SK-N-SH treated with all-trans-retinoic acid at 6 μM for 48 hours (cell line): ENCODE results near the gene PI16.

Source experiments
- ATAC-seq: fragments of 200-7000 bp; cut with Tn5 transposase; 3 replicates; pipeline ENCODE4 v1.9.1; 2020; ENCODE audit warnings: mild to moderate bottlenecking, moderate library complexity
- ARNTL ChIP-seq: fragments of 450-650 bp; formaldehyde crosslinking; IDR thresholded peaks from 2 replicates; pipeline ENCODE4 v1.5.0; 2020; ENCODE audit warnings: low read depth, mild to moderate bottlenecking, moderate library complexity, borderline replicate concordance
- BACH2 ChIP-seq: fragments of 250-450 bp; sonication (Bioruptor Pico); IDR thresholded peaks from 2 replicates; pipeline ENCODE4 v1.9.0; 2021; ENCODE audit warnings: mild to moderate bottlenecking, borderline replicate concordance
- CSDC2 ChIP-seq: fragments of 250-450 bp; sonication (Bioruptor Pico); IDR thresholded peaks from 2 replicates; pipeline ENCODE4 v1.5.0; 2020; ENCODE audit warnings: mild to moderate bottlenecking, moderate library complexity
- ESRRG ChIP-seq: fragments of 250-450 bp; sonication (Bioruptor Pico); IDR thresholded peaks from 2 replicates; pipeline ENCODE4 v1.6.1; 2021; ENCODE audit warnings: mild to moderate bottlenecking
- ISL1 ChIP-seq: fragments of 250-450 bp; sonication (Bioruptor Pico); IDR thresholded peaks from 2 replicates; pipeline ENCODE4 v2.1.2; 2022; ENCODE audit warnings: mild to moderate bottlenecking, moderate library complexity
- OSR1 ChIP-seq: fragments of 250-450 bp; sonication (Bioruptor Pico); IDR thresholded peaks from 2 replicates; pipeline ENCODE4 v1.8.0; 2022; ENCODE audit warnings: moderate library complexity, mild to moderate bottlenecking, inconsistent platforms
- POU6F1 ChIP-seq: fragments of 250-450 bp; sonication (Bioruptor Pico); IDR thresholded peaks from 2 replicates; pipeline ENCODE4 v1.8.0; 2021; ENCODE audit warnings: low read depth, mild to moderate bottlenecking, moderate library complexity, borderline replicate concordance
- PPARA ChIP-seq: fragments of 250-450 bp; sonication (Bioruptor Pico); IDR thresholded peaks from 2 replicates; pipeline ENCODE4 v1.5.0; 2020; ENCODE audit warnings: mild to moderate bottlenecking, borderline replicate concordance
- RARB ChIP-seq: fragments of 250-450 bp; sonication (Bioruptor Pico); IDR thresholded peaks from 2 replicates; pipeline ENCODE4 v1.8.0; 2021; ENCODE audit warnings: mild to moderate bottlenecking, moderate library complexity
- SNAI2 ChIP-seq: fragments of 250-450 bp; sonication (Bioruptor Pico); IDR thresholded peaks from 2 replicates; pipeline ENCODE4 v1.5.0; 2020; ENCODE audit warnings: mild to moderate bottlenecking, moderate library complexity
- TOX ChIP-seq: fragments of 250-450 bp; sonication (Bioruptor Pico); IDR thresholded peaks from 2 replicates; pipeline ENCODE4 v1.8.0; 2021; ENCODE audit warnings: mild to moderate bottlenecking, moderate library complexity, borderline replicate concordance
- ZC3H10 ChIP-seq: fragments of 250-450 bp; sonication (Bioruptor Pico); IDR thresholded peaks from 2 replicates; pipeline ENCODE4 v1.5.1; 2021; ENCODE audit warnings: mild to moderate bottlenecking, moderate library complexity
- ZFP3 ChIP-seq: fragments of 250-450 bp; sonication (Bioruptor Pico); IDR thresholded peaks from 2 replicates; pipeline ENCODE4 v1.5.0; 2020; ENCODE audit warnings: mild to moderate bottlenecking, moderate library complexity
- ZFP30 ChIP-seq: fragments of 450-650 bp; formaldehyde crosslinking; IDR thresholded peaks from 2 replicates; pipeline ENCODE4 v1.5.0; 2022; ENCODE audit warnings: mild to moderate bottlenecking, moderate library complexity
- ZNF565 ChIP-seq: fragments of 450-650 bp; formaldehyde crosslinking; conservative IDR thresholded peaks from 2 replicates; pipeline ENCODE4 v1.5.0; 2020; ENCODE audit warnings: low read depth, mild to moderate bottlenecking, moderate library complexity
- ZNF70 ChIP-seq: fragments of 450-650 bp; formaldehyde crosslinking; IDR thresholded peaks from 2 replicates; pipeline ENCODE4 v1.5.0; 2020; ENCODE audit warnings: mild to moderate bottlenecking, moderate library complexity
- ZNF8 ChIP-seq: fragments of 450-650 bp; formaldehyde crosslinking; IDR thresholded peaks from 2 replicates; pipeline ENCODE4 v1.5.0; 2020; ENCODE audit warnings: mild to moderate bottlenecking, moderate library complexity
- TF ChIP-seq, protein P1 (sequence below): fragments of 250-450 bp; sonication (Bioruptor Pico); IDR thresholded peaks from 2 replicates; pipeline ENCODE4 v1.8.0; 2020; ENCODE audit warnings: mild to moderate bottlenecking, moderate library complexity, borderline replicate concordance
- TF ChIP-seq, protein P2 (sequence below): fragments of 250-450 bp; sonication (Bioruptor Pico); IDR thresholded peaks from 2 replicates; pipeline ENCODE4 v1.5.1; 2020; ENCODE audit warnings: low read depth, mild to moderate bottlenecking, moderate library complexity
- TF ChIP-seq, protein P3 (sequence below): fragments of 250-450 bp; sonication (Bioruptor Pico); IDR thresholded peaks from 2 replicates; pipeline ENCODE4 v1.5.1; 2021; ENCODE audit warnings: mild to moderate bottlenecking, moderate library complexity
- TF ChIP-seq, protein P4 (sequence below): fragments of 250-450 bp; sonication (Bioruptor Pico); IDR thresholded peaks from 2 replicates; pipeline ENCODE4 v1.5.0; 2020; ENCODE audit warnings: mild to moderate bottlenecking, moderate library complexity

The PI16 gene

GRCh38 chr6:36971921-36972673 lies 17.6 kb downstream of the PI16 start (continued):
- TF ChIP-seq, protein P1, sequence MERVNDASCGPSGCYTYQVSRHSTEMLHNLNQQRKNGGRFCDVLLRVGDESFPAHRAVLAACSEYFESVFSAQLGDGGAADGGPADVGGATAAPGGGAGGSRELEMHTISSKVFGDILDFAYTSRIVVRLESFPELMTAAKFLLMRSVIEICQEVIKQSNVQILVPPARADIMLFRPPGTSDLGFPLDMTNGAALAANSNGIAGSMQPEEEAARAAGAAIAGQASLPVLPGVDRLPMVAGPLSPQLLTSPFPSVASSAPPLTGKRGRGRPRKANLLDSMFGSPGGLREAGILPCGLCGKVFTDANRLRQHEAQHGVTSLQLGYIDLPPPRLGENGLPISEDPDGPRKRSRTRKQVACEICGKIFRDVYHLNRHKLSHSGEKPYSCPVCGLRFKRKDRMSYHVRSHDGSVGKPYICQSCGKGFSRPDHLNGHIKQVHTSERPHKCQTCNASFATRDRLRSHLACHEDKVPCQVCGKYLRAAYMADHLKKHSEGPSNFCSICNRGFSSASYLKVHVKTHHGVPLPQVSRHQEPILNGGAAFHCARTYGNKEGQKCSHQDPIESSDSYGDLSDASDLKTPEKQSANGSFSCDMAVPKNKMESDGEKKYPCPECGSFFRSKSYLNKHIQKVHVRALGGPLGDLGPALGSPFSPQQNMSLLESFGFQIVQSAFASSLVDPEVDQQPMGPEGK (CRISPR knock-in tag) = no peak
- TF ChIP-seq TOX (CRISPR knock-in tag) (no peak), ZC3H10 (no peak), OSR1 (CRISPR knock-in tag) (no peak), SNAI2 (CRISPR knock-in tag) (no peak)

GRCh38 chr6:36973190-36973589 lies 18.7 kb downstream of the PI16 start:
- no peak for ATAC-seq
- TF ChIP-seq SNAI2 (CRISPR knock-in tag) = no peak
- TF ChIP-seq ZC3H10 = no peak
- TF ChIP-seq ZNF8 (CRISPR knock-in tag) = no peak
- TF ChIP-seq TOX (CRISPR knock-in tag) = no peak
- TF ChIP-seq ZFP30 (CRISPR knock-in tag) = no peak
- TF ChIP-seq POU6F1 (CRISPR knock-in tag) = no peak
- no peak for TF ChIP-seq PPARA (CRISPR knock-in tag)
- TF ChIP-seq, protein P2, sequence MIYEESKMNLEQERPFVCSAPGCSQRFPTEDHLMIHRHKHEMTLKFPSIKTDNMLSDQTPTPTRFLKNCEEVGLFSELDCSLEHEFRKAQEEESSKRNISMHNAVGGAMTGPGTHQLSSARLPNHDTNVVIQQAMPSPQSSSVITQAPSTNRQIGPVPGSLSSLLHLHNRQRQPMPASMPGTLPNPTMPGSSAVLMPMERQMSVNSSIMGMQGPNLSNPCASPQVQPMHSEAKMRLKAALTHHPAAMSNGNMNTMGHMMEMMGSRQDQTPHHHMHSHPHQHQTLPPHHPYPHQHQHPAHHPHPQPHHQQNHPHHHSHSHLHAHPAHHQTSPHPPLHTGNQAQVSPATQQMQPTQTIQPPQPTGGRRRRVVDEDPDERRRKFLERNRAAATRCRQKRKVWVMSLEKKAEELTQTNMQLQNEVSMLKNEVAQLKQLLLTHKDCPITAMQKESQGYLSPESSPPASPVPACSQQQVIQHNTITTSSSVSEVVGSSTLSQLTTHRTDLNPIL (CRISPR knock-in tag) = no peak
- no peak for TF ChIP-seq ZNF70
- TF ChIP-seq CSDC2 (CRISPR knock-in tag) = no peak
- TF ChIP-seq, protein P3, sequence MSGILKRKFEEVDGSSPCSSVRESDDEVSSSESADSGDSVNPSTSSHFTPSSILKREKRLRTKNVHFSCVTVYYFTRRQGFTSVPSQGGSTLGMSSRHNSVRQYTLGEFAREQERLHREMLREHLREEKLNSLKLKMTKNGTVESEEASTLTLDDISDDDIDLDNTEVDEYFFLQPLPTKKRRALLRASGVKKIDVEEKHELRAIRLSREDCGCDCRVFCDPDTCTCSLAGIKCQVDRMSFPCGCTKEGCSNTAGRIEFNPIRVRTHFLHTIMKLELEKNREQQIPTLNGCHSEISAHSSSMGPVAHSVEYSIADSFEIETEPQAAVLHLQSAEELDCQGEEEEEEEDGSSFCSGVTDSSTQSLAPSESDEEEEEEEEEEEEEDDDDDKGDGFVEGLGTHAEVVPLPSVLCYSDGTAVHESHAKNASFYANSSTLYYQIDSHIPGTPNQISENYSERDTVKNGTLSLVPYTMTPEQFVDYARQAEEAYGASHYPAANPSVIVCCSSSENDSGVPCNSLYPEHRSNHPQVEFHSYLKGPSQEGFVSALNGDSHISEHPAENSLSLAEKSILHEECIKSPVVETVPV = no peak
- TF ChIP-seq, protein P1 (CRISPR knock-in tag) = no peak
- TF ChIP-seq, protein P4, sequence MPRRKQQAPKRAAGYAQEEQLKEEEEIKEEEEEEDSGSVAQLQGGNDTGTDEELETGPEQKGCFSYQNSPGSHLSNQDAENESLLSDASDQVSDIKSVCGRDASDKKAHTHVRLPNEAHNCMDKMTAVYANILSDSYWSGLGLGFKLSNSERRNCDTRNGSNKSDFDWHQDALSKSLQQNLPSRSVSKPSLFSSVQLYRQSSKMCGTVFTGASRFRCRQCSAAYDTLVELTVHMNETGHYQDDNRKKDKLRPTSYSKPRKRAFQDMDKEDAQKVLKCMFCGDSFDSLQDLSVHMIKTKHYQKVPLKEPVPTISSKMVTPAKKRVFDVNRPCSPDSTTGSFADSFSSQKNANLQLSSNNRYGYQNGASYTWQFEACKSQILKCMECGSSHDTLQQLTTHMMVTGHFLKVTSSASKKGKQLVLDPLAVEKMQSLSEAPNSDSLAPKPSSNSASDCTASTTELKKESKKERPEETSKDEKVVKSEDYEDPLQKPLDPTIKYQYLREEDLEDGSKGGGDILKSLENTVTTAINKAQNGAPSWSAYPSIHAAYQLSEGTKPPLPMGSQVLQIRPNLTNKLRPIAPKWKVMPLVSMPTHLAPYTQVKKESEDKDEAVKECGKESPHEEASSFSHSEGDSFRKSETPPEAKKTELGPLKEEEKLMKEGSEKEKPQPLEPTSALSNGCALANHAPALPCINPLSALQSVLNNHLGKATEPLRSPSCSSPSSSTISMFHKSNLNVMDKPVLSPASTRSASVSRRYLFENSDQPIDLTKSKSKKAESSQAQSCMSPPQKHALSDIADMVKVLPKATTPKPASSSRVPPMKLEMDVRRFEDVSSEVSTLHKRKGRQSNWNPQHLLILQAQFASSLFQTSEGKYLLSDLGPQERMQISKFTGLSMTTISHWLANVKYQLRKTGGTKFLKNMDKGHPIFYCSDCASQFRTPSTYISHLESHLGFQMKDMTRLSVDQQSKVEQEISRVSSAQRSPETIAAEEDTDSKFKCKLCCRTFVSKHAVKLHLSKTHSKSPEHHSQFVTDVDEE (CRISPR knock-in tag) = no peak
- no peak for TF ChIP-seq OSR1 (CRISPR knock-in tag)
- TF ChIP-seq ISL1 (CRISPR knock-in tag) = no peak
- no peak for TF ChIP-seq RARB
- TF ChIP-seq ZFP3 = no peak

DNA sequence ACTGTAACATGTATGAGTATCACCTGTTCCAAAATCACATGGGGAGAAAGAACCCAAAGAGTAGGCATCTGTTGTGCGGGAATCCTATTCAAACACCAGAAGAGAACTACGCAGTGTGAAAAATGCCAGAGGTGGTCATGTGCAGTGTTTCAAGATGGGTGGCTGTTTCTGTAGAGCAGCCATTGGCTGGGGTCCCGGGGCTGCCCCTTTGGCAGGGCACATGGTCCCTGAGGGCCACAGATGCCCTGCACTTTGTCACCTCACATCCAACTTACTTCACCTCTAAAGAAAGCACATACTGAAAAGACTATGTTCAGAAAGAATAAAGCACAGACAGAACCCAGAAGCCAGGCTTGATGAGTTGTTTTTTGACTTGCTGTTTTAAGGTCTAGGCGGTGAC lies 19.1 kb downstream of the PI16 start:
- TF ChIP-seq ESRRG (CRISPR knock-in tag) (no peak), PPARA (CRISPR knock-in tag) (no peak), ZFP30 (CRISPR knock-in tag) (no peak), OSR1 (CRISPR knock-in tag) (no peak), RARB (no peak), ZC3H10 (no peak), ZNF565 (no peak), BACH2 (no peak), ARNTL (CRISPR knock-in tag) (no peak), ZNF70 (no peak)
- TF ChIP-seq, protein P1 (CRISPR knock-in tag) = no peak
- TF ChIP-seq, protein P3 = no peak
- ATAC-seq = no peak
